Stimulated activated CD8-positive, alpha-beta memory T cell treated with anti-CD3 and anti-CD28 coated beads, Interleukin-7, amount 100 ng/mL, for 1 hour (primary cell): ENCODE data around the gene KRTAP9-7.

Source experiments
- DNase-seq, 2 donors: peaks; one replicate each; pipeline ENCODE4 v3.0.0-alpha.2; 2020; ENCODE audit warnings: low read depth in 2 of 2

Gene KRTAP9-7

GRCh38 chr17:41271858-41272257, 3.6 kb upstream of the KRTAP9-7 start:
- DNase-seq: no peak

- DNase-seq: no peak
Observed at GRCh38 chr17:41278176-41278955, 2.9 kb downstream of the KRTAP9-7 start.

GRCh38 chr17:41284043-41284442, 8.5 kb downstream of the KRTAP9-7 start:
- no peak for DNase-seq

- no peak for DNase-seq
Observed at GRCh38 chr17:41284546-41284945, 9.0 kb downstream of the KRTAP9-7 start.

- no peak for DNase-seq
Observed at GRCh38 chr17:41287050-41287449, 11.6 kb downstream of the KRTAP9-7 start.

- no peak for DNase-seq
Observed at GRCh38 chr17:41294016-41294415, 18.5 kb downstream of the KRTAP9-7 start.

GRCh38 chr17:41296846-41297245, 21.3 kb downstream of the KRTAP9-7 start:
- no peak for DNase-seq

- DNase-seq: no peak
Observed at GRCh38 chr17:41298458-41299135, 23.1 kb downstream of the KRTAP9-7 start.

- DNase-seq: no peak
Observed at GRCh38 chr17:41301204-41301790, 25.8 kb downstream of the KRTAP9-7 start.

- DNase-seq: no peak
Observed at GRCh38 chr17:41301916-41302901, 26.7 kb downstream of the KRTAP9-7 start, which contains the start of gene KRTAP29-1. KRTAP29-1 (minus strand) TSS chr17:41302851; CDS start chr17:41302851, 0 bp downstream.

GRCh38 chr17:41302981-41303380, 27.5 kb downstream of the KRTAP9-7 start:
- no peak for DNase-seq

GRCh38 chr17:41304091-41304490, 28.6 kb downstream of the KRTAP9-7 start:
- no peak for DNase-seq

GRCh38 chr17:41307647-41308046, 32.1 kb downstream of the KRTAP9-7 start:
- DNase-seq: no peak

- peak; percentile 52 to 57 for DNase-seq
Observed at GRCh38 chr17:41308251-41308917, 32.9 kb downstream of the KRTAP9-7 start.

GRCh38 chr17:41308918-41309359, 33.4 kb downstream of the KRTAP9-7 start, which contains the start of gene KRTAP16-1:
KRTAP16-1 (minus strand) TSS chr17:41309309; CDS start chr17:41309253, 56 bp downstream.
- DNase-seq: peak; percentile 19 to 29

GRCh38 chr17:41311111-41311510, 35.6 kb downstream of the KRTAP9-7 start:
- DNase-seq: no peak

- DNase-seq: no peak
Observed at GRCh38 chr17:41315204-41315794, 39.8 kb downstream of the KRTAP9-7 start, which contains the start of gene KRTAP17-1. KRTAP17-1 (minus strand) TSS chr17:41315710; CDS start chr17:41315650, 60 bp downstream.

GRCh38 chr17:41315814-41316445, 40.4 kb downstream of the KRTAP9-7 start:
- DNase-seq: no peak

- no peak for DNase-seq
Observed at GRCh38 chr17:41318231-41318630, 42.7 kb downstream of the KRTAP9-7 start.
